GM20431 (cell line): ENCODE data around the gene EFCAB12.

ENCODE experiments used
- in situ Hi-C: fragments of 300-500 bp; cut with MseI, MboI; formaldehyde crosslinking; loops from one replicate; pipeline ENCODE4 v1.15.0; 2020; ENCODE audit warnings: low sequenced_read_pairs; ENCODE audit not compliant: unreplicated experiment

EFCAB12 gene

DNA sequence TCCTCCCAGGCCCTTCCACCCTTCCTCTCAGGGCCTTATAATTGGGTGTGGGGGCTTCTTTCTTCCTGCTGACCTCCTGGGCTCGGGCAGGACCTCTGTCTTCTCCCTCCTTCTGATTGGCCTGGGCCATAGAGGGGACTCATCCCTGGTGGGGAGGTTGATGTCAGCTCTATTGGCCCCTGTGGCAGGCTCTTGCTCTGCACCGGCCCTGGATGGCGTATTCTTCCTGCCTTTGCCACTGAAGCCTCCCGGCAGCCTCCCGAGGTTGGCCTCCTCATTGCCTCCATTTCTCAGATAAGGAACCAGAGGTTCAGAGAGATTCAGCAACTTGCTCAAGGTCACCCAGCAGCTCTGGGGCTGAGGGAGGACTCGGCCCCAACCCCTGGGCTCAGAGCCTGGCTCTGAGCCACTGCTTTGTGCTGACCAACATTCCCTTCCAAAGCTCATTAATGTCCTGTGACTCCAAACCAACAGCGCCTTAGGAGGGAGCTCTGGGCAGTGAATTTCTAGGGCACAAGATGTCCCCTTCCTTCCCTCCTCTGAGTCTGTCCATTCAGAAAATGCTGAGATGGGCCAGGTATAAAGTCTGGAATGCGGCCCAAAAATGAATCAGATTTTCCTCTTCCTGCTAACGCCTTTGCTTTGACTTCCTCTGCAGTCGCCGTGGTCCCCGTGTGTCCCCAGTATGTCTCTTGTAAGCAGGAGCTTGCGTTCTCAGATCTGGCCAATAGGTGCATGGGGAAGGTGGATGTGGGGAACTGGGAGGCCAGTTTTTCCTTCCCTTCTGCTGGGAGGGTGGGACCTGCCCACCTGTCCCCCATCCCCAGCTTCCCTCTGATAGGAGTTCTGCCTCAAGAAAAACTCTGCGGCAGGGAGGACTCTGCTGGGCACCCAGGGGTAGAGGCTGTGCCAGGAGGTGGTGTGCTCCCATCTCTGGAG lies 75.5 kb downstream of the EFCAB12 start:
- in situ Hi-C loops = no loop called here

DNA sequence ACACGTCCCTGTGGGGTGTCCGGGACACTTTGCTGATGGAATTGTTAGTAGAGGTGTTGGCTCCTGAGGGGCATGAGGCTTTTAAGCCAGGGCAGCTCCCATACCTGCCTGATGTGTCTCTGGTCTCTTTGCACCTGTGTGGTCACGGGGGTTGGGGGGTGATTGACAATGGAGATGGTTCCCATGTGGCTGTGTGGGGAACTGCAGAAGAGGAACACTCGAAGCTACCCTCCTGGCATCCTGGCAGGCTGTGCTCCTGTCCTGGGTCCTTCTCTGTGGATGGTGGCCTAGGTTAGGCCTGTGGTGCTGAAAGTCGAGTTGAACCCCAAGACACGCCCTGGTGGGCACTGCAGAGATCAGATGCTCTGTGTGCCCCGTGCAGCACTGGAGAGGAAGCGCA lies 76.4 kb downstream of the EFCAB12 start:
- in situ Hi-C loops = no loop called here
